HG03432 (cell line): ENCODE measurements around the gene STAG2.
"Not testable (repeated sequence)": the region's sequence is repeated elsewhere in the genome, so short reads cannot be mapped to it uniquely, and the experiment has no call there.

Experiments
- ATAC-seq: cut with Tn5 transposase; IDR thresholded peaks from one replicate; pipeline ENCODE4 v1.9.1; 2021; ENCODE audit warnings: mild to moderate bottlenecking, moderate library complexity; ENCODE audit not compliant: unreplicated experiment

STAG2 gene

GRCh38 chrX:123961268-123962005 is at the start of gene STAG2:
Gene STAG2, plus strand, starts transcription at chrX:123961706. Its CDS starts 60,922 bp downstream, at chrX:124022628.
- ATAC-seq: peak; percentile 19

- no peak for ATAC-seq
These were observed 44.4 kb upstream of the STAG2 start for GRCh38 chrX:123917069-123917468.

GRCh38 chrX:123918106-123918721 is 43.3 kb upstream of the STAG2 start:
- ATAC-seq: no peak

GRCh38 chrX:123920105-123920785 is 41.3 kb upstream of the STAG2 start:
- no peak for ATAC-seq

- no peak for ATAC-seq
These were observed 38.3 kb upstream of the STAG2 start for GRCh38 chrX:123923211-123923610.

- ATAC-seq: no peak
These were observed 37.3 kb upstream of the STAG2 start for GRCh38 chrX:123924186-123924585.

- no peak for ATAC-seq
These were observed 33.7 kb upstream of the STAG2 start for GRCh38 chrX:123927845-123928244.

- not testable (repeated sequence) for ATAC-seq
These were observed 29.5 kb upstream of the STAG2 start for GRCh38 chrX:123932055-123932454.

- ATAC-seq: no peak
These were observed 18.4 kb upstream of the STAG2 start for GRCh38 chrX:123943074-123943473.

- no peak for ATAC-seq
These were observed 18.0 kb upstream of the STAG2 start for GRCh38 chrX:123943488-123943887.

- ATAC-seq: no peak
These were observed 11.7 kb upstream of the STAG2 start for GRCh38 chrX:123949846-123950245.

- no peak for ATAC-seq
These were observed 2.0 kb upstream of the STAG2 start for GRCh38 chrX:123959281-123960063.

- ATAC-seq: no peak
These were observed 594 bp upstream of the STAG2 start for GRCh38 chrX:123960956-123961267.

GRCh38 chrX:123962006-123962467 is 531 bp downstream of the STAG2 start:
- no peak for ATAC-seq

- ATAC-seq: peak; percentile 61
These were observed 1.4 kb downstream of the STAG2 start for GRCh38 chrX:123962794-123963373.

- ATAC-seq: no peak
These were observed 2.8 kb downstream of the STAG2 start for GRCh38 chrX:123964156-123964834.

GRCh38 chrX:123965712-123966111 is 4.2 kb downstream of the STAG2 start:
- ATAC-seq: no peak

- no peak for ATAC-seq
These were observed 6.0 kb downstream of the STAG2 start for GRCh38 chrX:123967497-123967896.

- no peak for ATAC-seq
These were observed 7.0 kb downstream of the STAG2 start for GRCh38 chrX:123968383-123969050.

- ATAC-seq: no peak
These were observed 10.5 kb downstream of the STAG2 start for GRCh38 chrX:123971982-123972381.
